ENCODE data around the gene KLB. TPM values are rescaled to one million over a fixed set of nuclear protein-coding genes. Genes with fewer than 3 reads are reported as not detected.
A peak's percentile ranks its signal among the peaks of the same experiment; 100 is the strongest.
"Not testable (repeated sequence)": the region's sequence is repeated elsewhere in the genome, so short reads cannot be mapped to it uniquely, and the experiment has no call there.

KLB gene
- total RNA-seq, 2 donors from 2014 or later: not detected

GRCh38 chr4:39365360-39365759 lies 41.4 kb upstream of the KLB start:
- H3K4me1 ChIP-seq (ENCODE audit: control insufficient read depth in 1 of 2, low read depth in 2 of 2): peaks cover 13 to 20% of the 10 kb centered on the region in 2 donors
- H3K27me3 ChIP-seq (replicated peaks; ENCODE audit: insufficient read depth): no peaks in the 10 kb centered on the region
- no peaks in the 10 kb centered on the region for H3K9me3 ChIP-seq
- H3K4me3 ChIP-seq: peak overlapping the region; percentile 100
- ATAC-seq (ENCODE audit: insufficient number of reproducible peaks, low FRiP score, low read depth) (no peak), DNase-seq (ENCODE audit: low spot score) (no peak)
- no peak for TF ChIP-seq CTCF (IDR thresholded peaks at IDR 0.05)
- H3K36me3 ChIP-seq: no peaks in the 10 kb centered on the region
- peak overlapping the region in 1 of 2 donors; percentile 88 for H3K27ac ChIP-seq

GRCh38 chr4:39365830-39366771 lies 40.6 kb upstream of the KLB start, which contains the start of gene RFC1:
TSS of gene RFC1 (minus strand) at chr4:39366362. CDS start at chr4:39366241, 121 bp downstream.
- peak within 1 kb of the TSS; percentile 72 to 88 for H3K27ac ChIP-seq
- H3K27me3 ChIP-seq (replicated peaks; ENCODE audit: insufficient read depth): no peaks in the 10 kb centered on the region
- ATAC-seq (ENCODE audit: insufficient number of reproducible peaks, low FRiP score, low read depth) (peak; percentile 92), DNase-seq (ENCODE audit: low spot score) (peak; percentile 40)
- H3K36me3 ChIP-seq: no peaks in the 10 kb centered on the region
- no peaks in the 10 kb centered on the region for H3K9me3 ChIP-seq
- no peak for TF ChIP-seq CTCF (IDR thresholded peaks at IDR 0.05)
- peak within 1 kb of the TSS; percentile 100 for H3K4me3 ChIP-seq
- peaks cover 13 to 20% of the 10 kb centered on the region in 2 donors for H3K4me1 ChIP-seq (ENCODE audit: control insufficient read depth in 1 of 2, low read depth in 2 of 2)

GRCh38 chr4:39367166-39367565 lies 39.6 kb upstream of the KLB start:
- Histone ChIP-seq H3K9me3 (no peaks in the 10 kb centered on the region), H3K27ac (no peak overlapping the region), H3K27me3 (replicated peaks; ENCODE audit: insufficient read depth) (no peaks in the 10 kb centered on the region), H3K36me3 (no peaks in the 10 kb centered on the region), H3K4me1 (ENCODE audit: control insufficient read depth in 1 of 2, low read depth in 2 of 2) (peaks cover 13 to 20% of the 10 kb centered on the region in 2 donors), H3K4me3 (no peak overlapping the region)
- DNase-seq (ENCODE audit: low spot score) (no peak), ATAC-seq (ENCODE audit: insufficient number of reproducible peaks, low FRiP score, low read depth) (no peak)
- no peak for TF ChIP-seq CTCF (IDR thresholded peaks at IDR 0.05)

- no peaks in the 10 kb centered on the region for H3K9me3 ChIP-seq
- DNase-seq (ENCODE audit: low spot score) (no peak), ATAC-seq (ENCODE audit: insufficient number of reproducible peaks, low FRiP score, low read depth) (no peak)
- H3K4me3 ChIP-seq: no peak overlapping the region
- H3K36me3 ChIP-seq: no peaks in the 10 kb centered on the region
- no peak overlapping the region for H3K27ac ChIP-seq
- no peaks in the 10 kb centered on the region for H3K27me3 ChIP-seq (replicated peaks; ENCODE audit: insufficient read depth)
- H3K4me1 ChIP-seq (ENCODE audit: control insufficient read depth in 1 of 2, low read depth in 2 of 2): peaks cover 12 to 13% of the 10 kb centered on the region in 2 donors
- TF ChIP-seq CTCF (IDR thresholded peaks at IDR 0.05): no peak
These were observed 37.4 kb upstream of the KLB start for GRCh38 chr4:39369301-39369700.

- DNase-seq (ENCODE audit: low spot score); H3K4me3 ChIP-seq; H3K9me3 ChIP-seq; H3K27me3 ChIP-seq (replicated peaks; ENCODE audit: insufficient read depth); ATAC-seq (ENCODE audit: insufficient number of reproducible peaks, low FRiP score, low read depth); H3K4me1 ChIP-seq (ENCODE audit: control insufficient read depth in 1 of 2, low read depth in 2 of 2); H3K27ac ChIP-seq; H3K36me3 ChIP-seq: not testable (repeated sequence)
These were observed 35.5 kb upstream of the KLB start for GRCh38 chr4:39371209-39371608.

Measured in thoracic aorta (tissue), 2 donors.